ENCODE data around the gene NREP. TPM values are rescaled to one million over a fixed set of nuclear protein-coding genes. Genes with fewer than 3 reads are reported as not detected.

Gene NREP
- total and polyA plus RNA-seq, 8 donors: 33.9 to 1,154 (median 1,003) TPM

DNA sequence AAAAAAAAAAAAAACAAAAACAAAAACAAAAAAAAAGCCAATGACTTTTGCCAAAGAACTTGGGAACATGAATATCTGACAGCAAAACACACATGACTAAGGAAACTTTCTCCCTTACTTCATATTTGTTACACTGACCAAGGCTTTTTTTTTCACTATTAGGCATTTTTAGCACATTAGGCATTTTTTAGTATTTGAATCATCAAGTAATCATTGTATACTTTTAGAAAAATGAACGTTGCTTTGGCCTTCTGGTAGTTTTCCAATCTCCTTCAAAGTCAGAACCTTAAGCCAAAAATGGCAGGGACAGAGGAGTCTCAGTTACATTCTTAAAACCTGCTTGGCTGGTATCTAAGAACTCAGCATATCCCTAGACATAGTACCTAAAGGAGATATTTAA, 19.3 kb downstream of the NREP start:
- intact Hi-C loops (cut with DNase I): no loop called here
- TF ChIP-seq CTCF (IDR thresholded peaks at IDR 0.05): no peak
- H3K27me3 ChIP-seq: no peaks in the 10 kb centered on the region
- H3K9me3 ChIP-seq: no peaks in the 10 kb centered on the region
- H3K36me3 ChIP-seq: no peaks in the 10 kb centered on the region
- DNase-seq (no peak), ATAC-seq (no peak)
- H3K4me1 ChIP-seq: peaks cover under 1 to 2% of the 10 kb centered on the region in 2 donors
- H3K4me3 ChIP-seq: no peak overlapping the region
- H3K27ac ChIP-seq: no peak overlapping the region

- intact Hi-C loops (cut with DNase I): no loop called here
Observed at GRCh38 chr5:111735583-111736270, 21.3 kb downstream of the NREP start.

GRCh38 chr5:111734597-111734996, 22.4 kb downstream of the NREP start:
- H3K4me3 ChIP-seq: no peak overlapping the region
- no peak for TF ChIP-seq CTCF (IDR thresholded peaks at IDR 0.05)
- DNase-seq: no peak
- no peaks in the 10 kb centered on the region for H3K4me1 ChIP-seq
- no peak for ATAC-seq
- intact Hi-C loops (cut with DNase I): no loop called here
- H3K27ac ChIP-seq: no peak overlapping the region
- H3K9me3 ChIP-seq: no peaks in the 10 kb centered on the region
- peaks cover 0 to 4% of the 10 kb centered on the region in 2 donors for H3K36me3 ChIP-seq
- no peaks in the 10 kb centered on the region for H3K27me3 ChIP-seq

More at GRCh38 chr5:111735583-111736270, 21.3 kb downstream of the NREP start:
- ATAC-seq: peak; percentile 53
- Histone ChIP-seq H3K36me3 (no peaks in the 10 kb centered on the region), H3K4me1 (no peaks in the 10 kb centered on the region), H3K9me3 (no peaks in the 10 kb centered on the region), H3K27ac (no peak overlapping the region), H3K27me3 (no peaks in the 10 kb centered on the region), H3K4me3 (no peak overlapping the region)
- no peak for TF ChIP-seq CTCF (IDR thresholded peaks at IDR 0.05)
- DNase-seq: peak in 1 of 4 donors; percentile 53

GRCh38 chr5:111734013-111734412, 23.0 kb downstream of the NREP start:
- Histone ChIP-seq H3K27me3 (no peaks in the 10 kb centered on the region), H3K36me3 (peaks cover 0 to 4% of the 10 kb centered on the region in 2 donors), H3K27ac (no peak overlapping the region), H3K4me3 (no peak overlapping the region), H3K9me3 (no peaks in the 10 kb centered on the region), H3K4me1 (no peaks in the 10 kb centered on the region)
- intact Hi-C loops (cut with DNase I): no loop called here
- no peak for TF ChIP-seq CTCF (IDR thresholded peaks at IDR 0.05)
- ATAC-seq: no peak
- no peak for DNase-seq

DNA sequence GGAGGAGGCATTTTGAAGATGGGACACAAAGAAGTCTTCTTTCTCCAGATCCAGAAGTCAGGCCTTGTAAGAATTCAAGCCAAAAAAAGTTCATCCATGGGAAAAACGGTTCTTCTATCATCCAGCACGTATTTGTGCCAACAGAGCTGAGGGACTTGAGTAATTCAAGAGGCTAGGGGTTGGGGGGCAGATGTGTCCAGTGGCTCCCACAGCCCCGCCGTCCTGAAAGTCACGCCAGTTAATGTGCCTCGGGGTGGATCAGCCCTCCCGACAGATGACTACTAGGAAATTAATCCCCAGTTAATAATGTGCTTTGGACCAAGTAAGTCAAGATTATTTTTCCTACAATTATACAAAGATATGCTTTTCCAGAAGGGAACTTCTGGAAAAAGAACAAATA, 23.4 kb downstream of the NREP start:
- no peaks in the 10 kb centered on the region for H3K4me1 ChIP-seq
- no peak for TF ChIP-seq CTCF (IDR thresholded peaks at IDR 0.05)
- H3K27ac ChIP-seq: no peak overlapping the region
- H3K9me3 ChIP-seq: no peaks in the 10 kb centered on the region
- ATAC-seq: no peak
- no peaks in the 10 kb centered on the region for H3K27me3 ChIP-seq
- H3K4me3 ChIP-seq: no peak overlapping the region
- intact Hi-C loops (cut with DNase I): no loop called here
- no peak for DNase-seq
- H3K36me3 ChIP-seq: peaks cover 0 to 4% of the 10 kb centered on the region in 2 donors
